GM10266 (cell line): ENCODE results near the gene KRT85.
"Not testable (repeated sequence)": the region's sequence is repeated elsewhere in the genome, so short reads cannot be mapped to it uniquely, and the experiment has no call there.

Experiments used
- DNase-seq: peaks from one replicate; pipeline ENCODE4 v3.0.0; 2012; ENCODE audit errors: extremely low spot score
- CTCF ChIP-seq: IDR thresholded peaks from 2 replicates; pipeline ENCODE4 v1.5.1; 2012; ENCODE audit warnings: mild to moderate bottlenecking, low read depth; ENCODE audit not compliant: control insufficient read depth, insufficient read depth; ENCODE audit errors: missing control alignments

KRT85 gene

GRCh38 chr12:52366738-52367485, at the start of gene KRT85:
Gene KRT85 (minus strand): TSS chr12:52367481. CDS start chr12:52367405, 76 bp downstream.
- DNase-seq: no peak

GRCh38 chr12:52416795-52417194, 49.5 kb upstream of the KRT85 start:
- no peak for TF ChIP-seq CTCF
- no peak for DNase-seq

More at GRCh38 chr12:52366738-52367485, at the start of gene KRT85:
- TF ChIP-seq CTCF: no peak

GRCh38 chr12:52415870-52416750, 48.8 kb upstream of the KRT85 start:
- TF ChIP-seq CTCF: no peak
- no peak for DNase-seq

GRCh38 chr12:52414936-52415335, 47.7 kb upstream of the KRT85 start:
- DNase-seq: no peak
- TF ChIP-seq CTCF: no peak

- no peak for DNase-seq
- no peak for TF ChIP-seq CTCF
Measured at GRCh38 chr12:52413782-52414345, 46.6 kb upstream of the KRT85 start.

- TF ChIP-seq CTCF: no peak
- no peak for DNase-seq
Measured at GRCh38 chr12:52413202-52413601, 45.9 kb upstream of the KRT85 start.

GRCh38 chr12:52411815-52412214, 44.5 kb upstream of the KRT85 start:
- DNase-seq: no peak
- TF ChIP-seq CTCF: no peak

- not testable (repeated sequence) for DNase-seq
Measured at GRCh38 chr12:52410589-52411248, 43.4 kb upstream of the KRT85 start.
